GM06990 (cell line): Measurements from ENCODE around the gene STAC3.

Experiments used
- DNase-seq: peaks from one replicate; pipeline ENCODE4 v3.0.0-alpha.2; 2011; ENCODE audit not compliant: insufficient read length; ENCODE audit errors: extremely low read depth
- H3K27me3 ChIP-seq: replicated peaks from 2 replicates; pipeline ENCODE4 v1.6.0; 2011; ENCODE audit warnings: low read length; ENCODE audit not compliant: control insufficient read depth, insufficient read depth
- H3K36me3 ChIP-seq: 2 replicates; pipeline ENCODE4 v1.5.1; 2011; ENCODE audit warnings: low read length; ENCODE audit not compliant: control insufficient read depth, insufficient read depth
- H3K4me3 ChIP-seq: replicated peaks from 2 replicates; pipeline ENCODE4 v1.5.1; 2011; ENCODE audit warnings: low read depth, mild to moderate bottlenecking, control low read depth, low read length
- TF ChIP-seq, protein P1 (sequence below): IDR thresholded peaks from 2 replicates; pipeline ENCODE4 v1.5.1; 2011; ENCODE audit warnings: low read length, control low read depth, mild to moderate bottlenecking, inconsistent platforms; ENCODE audit not compliant: insufficient read depth, poor library complexity, severe bottlenecking

STAC3 gene

DNA sequence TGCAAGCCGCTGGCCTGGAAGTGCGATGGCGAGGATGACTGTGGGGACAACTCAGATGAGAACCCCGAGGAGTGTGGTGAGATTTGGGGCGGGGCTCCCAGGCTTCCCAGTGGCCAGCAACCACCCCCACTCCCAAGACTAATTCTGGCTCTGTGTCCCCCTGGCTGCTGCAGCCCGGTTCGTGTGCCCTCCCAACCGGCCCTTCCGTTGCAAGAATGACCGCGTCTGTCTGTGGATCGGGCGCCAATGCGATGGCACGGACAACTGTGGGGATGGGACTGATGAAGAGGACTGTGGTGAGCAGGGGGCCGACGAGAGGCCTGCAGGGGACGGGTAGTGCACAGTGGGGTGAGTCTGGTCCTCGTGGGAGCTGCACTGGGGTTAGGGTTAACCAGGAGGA lies 46.5 kb downstream of the STAC3 start:
- TF ChIP-seq, protein P1, sequence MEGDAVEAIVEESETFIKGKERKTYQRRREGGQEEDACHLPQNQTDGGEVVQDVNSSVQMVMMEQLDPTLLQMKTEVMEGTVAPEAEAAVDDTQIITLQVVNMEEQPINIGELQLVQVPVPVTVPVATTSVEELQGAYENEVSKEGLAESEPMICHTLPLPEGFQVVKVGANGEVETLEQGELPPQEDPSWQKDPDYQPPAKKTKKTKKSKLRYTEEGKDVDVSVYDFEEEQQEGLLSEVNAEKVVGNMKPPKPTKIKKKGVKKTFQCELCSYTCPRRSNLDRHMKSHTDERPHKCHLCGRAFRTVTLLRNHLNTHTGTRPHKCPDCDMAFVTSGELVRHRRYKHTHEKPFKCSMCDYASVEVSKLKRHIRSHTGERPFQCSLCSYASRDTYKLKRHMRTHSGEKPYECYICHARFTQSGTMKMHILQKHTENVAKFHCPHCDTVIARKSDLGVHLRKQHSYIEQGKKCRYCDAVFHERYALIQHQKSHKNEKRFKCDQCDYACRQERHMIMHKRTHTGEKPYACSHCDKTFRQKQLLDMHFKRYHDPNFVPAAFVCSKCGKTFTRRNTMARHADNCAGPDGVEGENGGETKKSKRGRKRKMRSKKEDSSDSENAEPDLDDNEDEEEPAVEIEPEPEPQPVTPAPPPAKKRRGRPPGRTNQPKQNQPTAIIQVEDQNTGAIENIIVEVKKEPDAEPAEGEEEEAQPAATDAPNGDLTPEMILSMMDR = no peak
- Histone ChIP-seq H3K36me3 (no peaks in the 10 kb centered on the region), H3K27me3 (no peaks in the 10 kb centered on the region), H3K4me3 (no peak overlapping the region)
- DNase-seq = no peak

DNA sequence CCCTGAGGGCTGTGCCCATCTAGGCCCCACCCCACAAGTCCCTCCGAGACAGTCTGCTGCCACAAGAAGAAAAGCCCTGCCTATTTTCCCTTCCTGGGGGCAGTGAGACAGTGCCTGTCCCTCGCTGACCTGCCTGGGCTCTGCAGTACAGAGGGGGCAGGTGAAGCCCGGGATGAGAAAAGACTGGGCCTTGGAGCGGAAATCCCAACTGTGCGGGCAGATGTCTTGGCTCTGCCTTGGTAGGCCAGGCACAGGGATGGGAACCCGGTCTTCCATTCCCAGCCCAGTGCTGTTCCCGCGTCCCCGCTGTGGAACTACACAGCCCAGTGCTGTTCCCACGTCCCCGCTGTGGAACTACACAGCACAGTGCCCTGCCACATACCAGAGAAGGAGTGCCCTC lies 47.2 kb downstream of the STAC3 start:
- no peaks in the 10 kb centered on the region for H3K27me3 ChIP-seq
- no peak for DNase-seq
- no peaks in the 10 kb centered on the region for H3K36me3 ChIP-seq
- TF ChIP-seq, protein P1 = no peak
- H3K4me3 ChIP-seq = no peak overlapping the region

DNA sequence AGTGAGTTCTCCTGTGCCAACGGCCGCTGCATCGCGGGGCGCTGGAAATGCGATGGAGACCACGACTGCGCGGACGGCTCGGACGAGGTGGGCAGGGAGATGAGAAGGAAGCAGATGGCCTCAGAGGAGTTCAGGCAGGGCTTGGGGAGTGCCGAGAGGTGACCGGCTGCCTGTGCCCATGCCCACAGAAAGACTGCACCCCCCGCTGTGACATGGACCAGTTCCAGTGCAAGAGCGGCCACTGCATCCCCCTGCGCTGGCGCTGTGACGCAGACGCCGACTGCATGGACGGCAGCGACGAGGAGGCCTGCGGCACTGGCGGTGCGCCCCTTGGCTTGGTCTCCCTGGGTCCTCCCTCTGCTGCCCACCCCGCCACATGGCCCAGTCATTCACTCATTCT lies 47.8 kb downstream of the STAC3 start:
- H3K36me3 ChIP-seq = no peaks in the 10 kb centered on the region
- DNase-seq = no peak
- H3K4me3 ChIP-seq = no peak overlapping the region
- no peaks in the 10 kb centered on the region for H3K27me3 ChIP-seq
- TF ChIP-seq, protein P1 = no peak

DNA sequence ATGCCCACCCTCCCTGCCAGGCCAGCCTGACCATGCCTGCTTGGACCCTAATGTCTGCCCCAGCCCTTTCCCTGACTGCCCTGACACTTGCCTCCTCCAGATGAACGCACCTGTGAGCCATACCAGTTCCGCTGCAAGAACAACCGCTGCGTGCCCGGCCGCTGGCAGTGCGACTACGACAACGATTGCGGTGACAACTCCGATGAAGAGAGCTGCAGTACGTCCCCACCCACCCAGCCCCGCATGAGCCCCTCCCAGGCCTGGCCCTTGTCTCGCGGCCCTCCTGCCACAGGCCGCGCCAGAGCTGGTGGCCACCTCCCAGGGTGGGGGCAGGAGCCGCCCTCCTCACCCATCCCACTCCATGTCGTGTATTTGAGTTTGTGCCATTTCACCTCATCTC lies 48.7 kb downstream of the STAC3 start:
- Histone ChIP-seq H3K36me3 (no peaks in the 10 kb centered on the region), H3K27me3 (no peaks in the 10 kb centered on the region), H3K4me3 (no peak overlapping the region)
- TF ChIP-seq, protein P1 = no peak
- DNase-seq = no peak

DNA sequence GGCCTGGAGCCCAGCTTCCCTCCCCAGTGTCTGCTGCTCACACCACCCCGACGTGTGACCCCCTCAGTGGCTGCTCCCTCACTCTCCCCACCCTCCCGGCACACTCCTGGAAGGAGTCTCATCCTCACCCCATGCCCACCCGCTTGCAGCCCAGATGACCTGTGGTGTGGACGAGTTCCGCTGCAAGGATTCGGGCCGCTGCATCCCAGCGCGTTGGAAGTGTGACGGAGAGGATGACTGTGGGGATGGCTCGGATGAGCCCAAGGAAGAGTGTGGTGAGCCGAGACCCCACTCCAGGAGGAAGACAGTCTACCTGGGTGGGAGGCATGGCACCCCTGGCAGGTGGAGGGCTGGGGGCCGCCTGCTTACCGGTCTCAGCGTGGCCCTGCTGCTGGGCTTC lies 49.4 kb downstream of the STAC3 start:
- no peak overlapping the region for H3K4me3 ChIP-seq
- H3K27me3 ChIP-seq = no peaks in the 10 kb centered on the region; the same call in 1 of the 2 replicates
- no peak for DNase-seq
- TF ChIP-seq, protein P1 = no peak
- no peaks in the 10 kb centered on the region for H3K36me3 ChIP-seq

DNA sequence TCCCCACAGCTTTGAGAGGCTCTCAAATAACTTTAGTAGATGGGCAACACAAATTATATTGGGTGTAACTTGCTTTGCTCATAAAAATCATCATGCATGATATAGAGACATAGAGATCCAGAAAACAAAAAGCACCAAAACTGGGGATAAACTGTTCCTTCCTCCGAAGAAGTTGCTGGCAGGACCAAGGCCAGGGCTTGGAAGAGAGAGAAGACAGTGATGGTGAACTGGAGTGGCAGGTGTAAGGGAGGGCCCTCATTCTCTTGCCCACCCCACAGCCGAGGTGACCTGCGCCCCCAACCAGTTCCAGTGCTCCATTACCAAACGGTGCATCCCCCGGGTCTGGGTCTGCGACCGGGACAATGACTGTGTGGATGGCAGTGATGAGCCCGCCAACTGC lies 49.8 kb downstream of the STAC3 start:
- TF ChIP-seq, protein P1 = no peak
- Histone ChIP-seq H3K36me3 (no peaks in the 10 kb centered on the region), H3K4me3 (no peak overlapping the region), H3K27me3 (no peaks in the 10 kb centered on the region; the same call in 1 of the 2 replicates)
- no peak for DNase-seq
